Panc1 (cell line): ENCODE measurements around the gene PER2. TPM values are rescaled to one million over a fixed set of nuclear protein-coding genes. Genes with fewer than 3 reads are reported as not detected.

ENCODE experiments used
- ATAC-seq: fragments of 200-7000 bp; cut with Tn5 transposase; 2 replicates; pipeline ENCODE4 v1.9.1; 2020; ENCODE audit warnings: mild to moderate bottlenecking, moderate library complexity
- BruUV-seq: library from RNA; stranded (reverse); fragments of 400-500 nt; replicated peaks from 2 replicates; lab custom pipeline; 2021; lab: Mats Ljungman, UMichigan
- CTCF ChIA-PET: fragments of 300-600 bp; sonication (Branson Sonifier 250); formaldehyde crosslinking; loops from one replicate; lab custom pipeline; 2022; ENCODE audit warnings: antibody characterized with exemption; lab: Charles Lee
- POLR2A ChIA-PET: fragments of 300-600 bp; sonication (Branson Sonifier 250); formaldehyde crosslinking; loops from one replicate; lab custom pipeline; 2022; ENCODE audit warnings: antibody characterized with exemption; lab: Charles Lee
- DNase-seq: peaks from one replicate; pipeline ENCODE4 v3.0.0-alpha.2; 2010; ENCODE audit warnings: low read depth, low spot score
- H3K27ac ChIP-seq: 2 replicates; pipeline ENCODE4 v1.5.1; 2011; ENCODE audit warnings: mild to moderate bottlenecking, low read length, inconsistent platforms
- H3K27me3 ChIP-seq: fragments of 200-500 bp; sonication (Bioruptor generic); 2 replicates; pipeline ENCODE4 v1.6.0; 2014; ENCODE audit warnings: low read length, inconsistent platforms; ENCODE audit not compliant: control insufficient read depth, insufficient read depth
- H3K36me3 ChIP-seq: fragments of 200-500 bp; sonication (Bioruptor generic); 2 replicates; pipeline ENCODE4 v1.5.1; 2014; ENCODE audit warnings: inconsistent platforms, mild to moderate bottlenecking, low read length, moderate library complexity; ENCODE audit not compliant: control insufficient read depth, insufficient read depth
- H3K4me1 ChIP-seq: 2 replicates; pipeline ENCODE4 v1.5.1; 2011; ENCODE audit warnings: inconsistent platforms, mild to moderate bottlenecking, low read length, moderate library complexity; ENCODE audit not compliant: control insufficient read depth, insufficient read depth
- H3K4me3 ChIP-seq, 2 experiments: 2 replicates each; pipeline ENCODE4 v1.5.1; 2011 to 2012; ENCODE audit warnings: low read depth in 2 of 2, low read length in 2 of 2, mild to moderate bottlenecking in 2 of 2, inconsistent platforms in 1 of 2, moderate library complexity in 1 of 2
- H3K9me3 ChIP-seq: fragments of 200-500 bp; sonication (Bioruptor generic); 2 replicates; pipeline ENCODE4 v1.5.1; 2014; ENCODE audit warnings: low read depth, mild to moderate bottlenecking, inconsistent platforms, low read length, moderate library complexity; ENCODE audit not compliant: control insufficient read depth, insufficient read depth
- CTCF ChIP-seq: fragments of 450-650 bp; IDR thresholded peaks from 2 replicates; pipeline ENCODE4 v1.5.1; 2017; ENCODE audit warnings: mild to moderate bottlenecking
- POLR2AphosphoS5 ChIP-seq: IDR thresholded peaks from 2 replicates; pipeline ENCODE4 v1.6.1; 2012; ENCODE audit warnings: mild to moderate bottlenecking, low read depth, low read length, moderate library complexity
- SIN3A ChIP-seq: IDR thresholded peaks from 2 replicates; pipeline ENCODE4 v1.6.1; 2012; ENCODE audit warnings: low read depth, mild to moderate bottlenecking, low read length, moderate library complexity, borderline replicate concordance; ENCODE audit not compliant: insufficient read depth
- TCF7L2 ChIP-seq: IDR thresholded peaks from 2 replicates; pipeline ENCODE4 v1.6.1; 2011; ENCODE audit warnings: mild to moderate bottlenecking, low read depth, low read length, inconsistent platforms
- in situ Hi-C: cut with HindIII; loops from 2 replicates; pipeline ENCODE4 v1.10.0; 2016; ENCODE audit warnings: low sequenced_read_pairs, low pct_unique_long_range_greater_than_20kb
- intact Hi-C: fragments of 100-400 bp; cut with micrococcal nuclease; formaldehyde crosslinking; loops from one replicate; pipeline ENCODE4 v1.10.0; 2022; ENCODE audit not compliant: unreplicated experiment
- total RNA-seq: library from RNA; stranded (reverse); gene quantifications from one replicate; pipeline ENCODE4 v1.2.1, GENCODE V29; 2021; ENCODE audit not compliant: unreplicated experiment
- TF ChIP-seq, protein P1 (sequence below), 2 experiments: IDR thresholded peaks; 2 replicates each; pipeline ENCODE4 v1.6.1; 2011 to 2012; ENCODE audit warnings: low read depth in 2 of 2, control low read depth in 1 of 2, low read length in 1 of 2, mild to moderate bottlenecking in 1 of 2, moderate library complexity in 1 of 2; ENCODE audit not compliant: insufficient read depth in 1 of 2

Gene PER2
- total RNA-seq, 1 experiment from 2014 or later, result 9.9 TPM

DNA sequence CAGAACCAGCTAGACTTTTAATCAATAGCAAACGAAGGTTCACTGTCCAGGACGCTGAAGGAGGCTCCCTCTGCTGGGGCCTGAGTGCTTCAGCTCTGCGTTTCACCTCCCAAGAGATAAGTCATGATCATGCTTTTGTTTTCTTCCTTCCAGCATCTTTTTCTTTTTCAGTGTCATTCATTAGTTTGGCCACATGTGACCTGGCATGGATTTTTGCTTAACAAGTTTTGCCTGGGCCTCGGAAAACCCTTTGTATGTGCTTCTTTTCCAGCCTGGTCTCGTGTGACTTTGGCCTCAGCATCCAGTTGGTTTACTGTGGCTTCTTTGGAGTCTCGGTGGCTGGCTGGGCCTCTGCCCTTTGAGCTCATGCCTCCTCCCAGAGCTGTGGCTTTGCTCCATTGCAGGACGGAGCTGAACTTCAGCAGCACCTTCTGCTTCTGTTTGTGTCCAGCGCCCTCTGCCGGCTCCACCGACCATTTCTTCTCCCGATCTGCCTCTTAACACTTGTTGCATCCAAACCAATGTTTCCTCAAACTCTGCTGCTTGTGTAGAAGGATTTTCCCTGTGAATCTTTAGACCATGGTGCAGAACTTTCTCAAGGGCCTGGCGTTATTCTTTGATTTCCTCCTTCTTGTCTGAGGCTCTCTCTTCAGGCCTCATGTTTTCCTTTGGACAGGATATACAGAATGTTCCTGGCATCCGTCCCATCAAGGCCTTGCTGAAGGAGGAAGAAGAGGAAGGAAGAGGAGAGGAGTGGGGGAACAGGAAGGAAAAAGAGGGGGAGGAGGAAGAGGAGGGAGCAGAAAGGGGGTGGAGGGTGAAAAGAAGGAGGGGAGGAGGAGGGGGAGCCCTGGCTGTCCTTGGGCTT is 25.0 kb downstream of the PER2 start:
- BruUV-seq, result no TSS peak
- DNase-seq (no peak), ATAC-seq (peak; percentile 84)
- H3K36me3 ChIP-seq, result no peaks in the 10 kb centered on the region
- no peak overlapping the region for H3K27ac ChIP-seq
- ChIA-PET CTCF (interaction anchor here (0.6 to 1.7 kb wide), 8 partner anchors 9 to 1170 kb away, joined by 3 to 6 read pairs (median 3); no protein-coding TSS in a partner anchor), POLR2A (no interaction called here)
- H3K27me3 ChIP-seq, result no peaks in the 10 kb centered on the region
- 0 out of 2 replicates have a peak, but pooled peaks cover 3% of the 10 kb centered on the region for H3K4me1 ChIP-seq
- TF ChIP-seq SIN3A, result no peak
- no peak for TF ChIP-seq POLR2AphosphoS5
- peak; percentile 89 for TF ChIP-seq CTCF
- TF ChIP-seq, protein P1, sequence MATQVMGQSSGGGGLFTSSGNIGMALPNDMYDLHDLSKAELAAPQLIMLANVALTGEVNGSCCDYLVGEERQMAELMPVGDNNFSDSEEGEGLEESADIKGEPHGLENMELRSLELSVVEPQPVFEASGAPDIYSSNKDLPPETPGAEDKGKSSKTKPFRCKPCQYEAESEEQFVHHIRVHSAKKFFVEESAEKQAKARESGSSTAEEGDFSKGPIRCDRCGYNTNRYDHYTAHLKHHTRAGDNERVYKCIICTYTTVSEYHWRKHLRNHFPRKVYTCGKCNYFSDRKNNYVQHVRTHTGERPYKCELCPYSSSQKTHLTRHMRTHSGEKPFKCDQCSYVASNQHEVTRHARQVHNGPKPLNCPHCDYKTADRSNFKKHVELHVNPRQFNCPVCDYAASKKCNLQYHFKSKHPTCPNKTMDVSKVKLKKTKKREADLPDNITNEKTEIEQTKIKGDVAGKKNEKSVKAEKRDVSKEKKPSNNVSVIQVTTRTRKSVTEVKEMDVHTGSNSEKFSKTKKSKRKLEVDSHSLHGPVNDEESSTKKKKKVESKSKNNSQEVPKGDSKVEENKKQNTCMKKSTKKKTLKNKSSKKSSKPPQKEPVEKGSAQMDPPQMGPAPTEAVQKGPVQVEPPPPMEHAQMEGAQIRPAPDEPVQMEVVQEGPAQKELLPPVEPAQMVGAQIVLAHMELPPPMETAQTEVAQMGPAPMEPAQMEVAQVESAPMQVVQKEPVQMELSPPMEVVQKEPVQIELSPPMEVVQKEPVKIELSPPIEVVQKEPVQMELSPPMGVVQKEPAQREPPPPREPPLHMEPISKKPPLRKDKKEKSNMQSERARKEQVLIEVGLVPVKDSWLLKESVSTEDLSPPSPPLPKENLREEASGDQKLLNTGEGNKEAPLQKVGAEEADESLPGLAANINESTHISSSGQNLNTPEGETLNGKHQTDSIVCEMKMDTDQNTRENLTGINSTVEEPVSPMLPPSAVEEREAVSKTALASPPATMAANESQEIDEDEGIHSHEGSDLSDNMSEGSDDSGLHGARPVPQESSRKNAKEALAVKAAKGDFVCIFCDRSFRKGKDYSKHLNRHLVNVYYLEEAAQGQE (IDR thresholded peaks at IDR 0.05; ENCODE audit: insufficient read depth in 1 of 2, low read depth in 2 of 2, low read length in 1 of 2), result no peak
- no peak for TF ChIP-seq TCF7L2
- H3K9me3 ChIP-seq, result no peaks in the 10 kb centered on the region
- in situ Hi-C loops, result no loop called here
- intact Hi-C loops, result no loop called here
- no peak overlapping the region for H3K4me3 ChIP-seq

DNA sequence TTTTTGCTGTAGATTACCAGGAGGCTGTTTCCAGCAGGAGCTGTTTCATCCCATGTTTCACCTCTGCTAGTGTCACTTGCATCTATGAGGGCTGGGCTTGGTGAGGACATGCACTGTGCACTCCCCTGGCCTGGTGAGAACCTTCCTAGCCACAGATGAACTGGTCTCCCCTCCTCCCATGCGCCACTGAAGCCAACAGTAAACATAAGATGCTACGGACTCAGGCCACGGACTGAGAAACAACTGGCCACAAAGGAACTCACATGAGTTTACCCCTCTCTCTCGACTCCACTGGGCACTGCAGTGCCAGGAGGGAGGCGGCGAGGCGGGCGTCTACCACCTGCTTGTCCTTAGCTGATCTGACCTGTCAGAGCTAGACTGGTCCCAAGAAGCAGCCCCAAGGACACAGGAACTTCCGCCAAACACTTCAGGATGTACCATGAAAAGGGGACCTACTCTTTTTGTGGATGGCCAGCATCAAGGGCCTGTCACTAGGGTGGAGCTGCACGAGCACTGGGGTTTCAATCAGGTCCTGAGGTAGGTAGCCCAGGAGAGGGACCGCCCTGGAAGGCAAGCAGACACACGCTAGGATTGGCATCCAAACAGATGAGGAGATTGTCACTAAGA is 25.8 kb downstream of the PER2 start:
- in situ Hi-C loops, result no loop called here
- no TSS peak for BruUV-seq
- no peak for DNase-seq
- H3K36me3 ChIP-seq, result no peaks in the 10 kb centered on the region
- no peaks in the 10 kb centered on the region for H3K9me3 ChIP-seq
- 0 out of 2 replicates have a peak, but pooled peaks cover 3% of the 10 kb centered on the region for H3K4me1 ChIP-seq
- no peak overlapping the region for H3K4me3 ChIP-seq
- TF ChIP-seq SIN3A (no peak), TCF7L2 (no peak), CTCF (no peak), POLR2AphosphoS5 (no peak)
- TF ChIP-seq, protein P1 (IDR thresholded peaks at IDR 0.05; ENCODE audit: insufficient read depth in 1 of 2, low read depth in 2 of 2, low read length in 1 of 2), result no peak
- ChIA-PET CTCF (interaction anchor here (0.6 to 1.7 kb wide), 6 partner anchors 9 to 1169 kb away, joined by 3 read pairs; no protein-coding TSS in a partner anchor), POLR2A (no interaction called here)
- no peak overlapping the region for H3K27ac ChIP-seq
- no peaks in the 10 kb centered on the region for H3K27me3 ChIP-seq
- intact Hi-C loops, result no loop called here
- no peak for ATAC-seq
